DMS114 treated with DMSO at 0.1 percent for 48 hours (cell line): ENCODE results near the gene NPHS2.
A peak's percentile ranks its signal among the peaks of the same experiment; 100 is the strongest.

Experiments used
- DNase-seq: peaks from one replicate; lab custom pipeline; 2025; ENCODE audit not compliant: unreplicated experiment; lab: John Stamatoyannopoulos, UW

Gene NPHS2

GRCh38 chr1:179575497-179576314 lies at the start of gene NPHS2:
Gene NPHS2 (minus strand): TSS chr1:179575948. CDS start chr1:179575864, 84 bp downstream.
- no peak for DNase-seq

- no peak for DNase-seq
Measured at GRCh38 chr1:179612361-179612760, 36.6 kb upstream of the NPHS2 start.

- DNase-seq, result no peak
Measured at GRCh38 chr1:179601093-179601492, 25.3 kb upstream of the NPHS2 start.

DNA sequence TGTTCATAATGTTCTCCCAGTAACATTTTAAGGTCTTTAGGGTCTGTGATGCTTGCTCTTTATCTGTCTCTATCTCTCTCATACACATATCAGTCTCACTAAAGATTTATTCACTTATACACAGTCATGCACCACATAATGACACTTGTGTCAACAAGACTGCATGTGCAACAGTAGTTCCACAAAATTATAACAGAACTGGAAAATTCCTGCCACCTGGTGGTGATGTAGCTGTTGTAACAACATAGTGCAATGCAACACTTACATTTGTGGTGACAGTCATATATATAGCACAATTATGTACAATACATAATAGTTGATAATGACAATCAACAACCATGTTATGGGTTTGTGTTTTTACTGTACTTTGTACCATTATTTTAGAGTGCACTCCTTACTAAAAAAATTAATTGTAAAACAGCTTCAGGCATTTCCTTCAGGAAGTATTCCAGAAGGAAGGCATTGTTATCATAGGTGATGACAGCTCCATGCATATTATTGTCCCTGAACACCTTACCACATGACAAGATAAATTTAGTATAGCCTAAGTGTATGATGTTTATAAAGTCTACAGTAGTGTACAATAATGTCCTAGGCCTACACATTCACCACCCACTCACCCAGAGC lies 24.0 kb upstream of the NPHS2 start:
- DNase-seq, result peak; percentile 18

- DNase-seq, result no peak
Measured at GRCh38 chr1:179598631-179599030, 22.9 kb upstream of the NPHS2 start.

GRCh38 chr1:179591592-179592580 lies 16.1 kb upstream of the NPHS2 start, which contains the start of gene TDRD5:
Gene TDRD5 (plus strand): TSS chr1:179591832. CDS start chr1:179592616, 784 bp downstream.
- DNase-seq, result no peak

DNA sequence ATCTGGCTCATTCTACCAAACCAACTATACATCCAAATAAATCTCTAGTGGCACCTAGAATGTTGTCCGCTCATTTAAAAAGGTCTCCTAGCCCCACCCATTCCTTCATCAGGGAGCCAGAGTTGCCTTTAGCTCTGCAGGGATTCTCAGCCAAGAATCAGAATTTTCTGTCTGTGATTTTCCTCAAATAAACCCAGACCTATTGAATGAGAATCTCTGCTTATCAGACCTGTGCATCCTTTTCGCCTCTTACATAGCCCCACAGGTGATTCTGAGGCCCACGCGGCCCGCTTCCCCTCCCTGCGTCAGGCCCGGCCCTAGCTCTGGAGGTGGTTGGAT lies 15.5 kb upstream of the NPHS2 start:
- no peak for DNase-seq

DNA sequence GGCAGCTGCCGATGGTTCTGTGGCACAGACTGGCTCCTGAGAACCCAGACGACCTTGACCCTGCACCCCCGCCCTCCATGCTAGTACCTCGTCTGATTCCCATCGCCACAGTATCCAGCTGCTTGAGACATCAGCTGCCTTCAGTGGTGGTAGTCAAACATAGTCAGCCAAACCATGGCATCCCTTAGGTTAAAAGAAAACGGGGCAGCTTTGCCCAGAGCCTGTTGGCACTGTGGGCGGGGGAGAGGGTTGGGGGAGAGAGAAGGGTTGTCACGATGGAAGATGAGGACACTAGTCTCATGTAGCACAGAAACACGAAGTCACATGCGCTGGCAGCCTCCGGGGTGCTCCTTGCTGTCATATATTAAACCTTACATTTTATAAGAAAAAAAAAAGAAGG lies 14.9 kb upstream of the NPHS2 start:
- DNase-seq, result no peak

DNA sequence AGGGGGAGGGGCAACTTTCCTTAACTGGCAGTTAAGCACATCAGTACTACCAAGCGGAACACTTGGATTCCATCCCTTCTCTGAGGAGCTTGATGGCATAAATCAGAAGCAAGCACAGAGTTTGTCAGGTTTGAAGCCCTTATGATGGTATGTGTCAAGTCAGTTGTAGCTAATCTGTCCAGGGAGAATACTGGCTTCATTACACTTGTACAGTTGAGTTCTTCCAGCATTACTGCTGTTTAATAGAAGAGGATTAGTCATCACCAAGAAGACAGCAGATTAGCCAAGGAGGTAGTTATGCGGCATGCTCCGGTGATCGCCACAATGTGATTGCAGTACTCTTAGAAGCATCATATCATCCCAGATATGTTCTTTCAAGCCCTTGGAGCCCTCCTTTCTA lies 13.8 kb upstream of the NPHS2 start:
- no peak for DNase-seq

GRCh38 chr1:179588425-179589024 lies 12.8 kb upstream of the NPHS2 start:
- DNase-seq, result no peak

- no peak for DNase-seq
Measured at GRCh38 chr1:179587336-179587735, 11.6 kb upstream of the NPHS2 start.

- peak; percentile 50 for DNase-seq
Measured at GRCh38 chr1:179586107-179586823, 10.5 kb upstream of the NPHS2 start.

DNA sequence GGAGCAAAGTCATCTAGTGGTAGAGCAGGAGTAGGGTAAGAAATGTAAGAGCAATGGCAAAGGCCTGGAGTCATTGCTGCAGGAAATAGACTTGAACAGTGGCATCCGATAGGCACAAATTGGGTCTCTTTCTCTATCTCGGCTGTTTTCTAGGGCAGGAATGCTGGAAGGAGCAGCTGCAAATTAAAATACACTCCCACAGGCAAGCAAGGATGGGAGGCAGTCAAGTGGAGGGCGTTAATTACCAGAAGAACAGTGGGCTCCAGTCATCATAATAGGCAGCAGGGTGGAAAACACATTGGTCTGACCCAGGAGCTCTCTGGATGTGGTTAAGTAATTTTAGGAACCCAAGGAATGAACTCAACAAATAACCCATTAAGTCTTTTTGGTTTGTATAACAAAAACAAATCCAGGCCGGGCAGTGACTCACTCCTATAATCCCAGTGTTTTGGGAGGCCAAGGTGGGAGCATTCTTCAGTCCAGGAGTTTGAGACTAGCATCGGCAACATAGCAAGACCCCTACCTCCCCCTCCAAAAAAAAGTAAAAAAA lies 8.1 kb upstream of the NPHS2 start:
- DNase-seq, result no peak

- no peak for DNase-seq
Measured at GRCh38 chr1:179576509-179576908, 761 bp upstream of the NPHS2 start.

GRCh38 chr1:179558078-179558477 lies 17.7 kb downstream of the NPHS2 start:
- no peak for DNase-seq

GRCh38 chr1:179554427-179554826 lies 21.3 kb downstream of the NPHS2 start:
- no peak for DNase-seq

- no peak for DNase-seq
Measured at GRCh38 chr1:179550746-179551682, 24.7 kb downstream of the NPHS2 start.

DNA sequence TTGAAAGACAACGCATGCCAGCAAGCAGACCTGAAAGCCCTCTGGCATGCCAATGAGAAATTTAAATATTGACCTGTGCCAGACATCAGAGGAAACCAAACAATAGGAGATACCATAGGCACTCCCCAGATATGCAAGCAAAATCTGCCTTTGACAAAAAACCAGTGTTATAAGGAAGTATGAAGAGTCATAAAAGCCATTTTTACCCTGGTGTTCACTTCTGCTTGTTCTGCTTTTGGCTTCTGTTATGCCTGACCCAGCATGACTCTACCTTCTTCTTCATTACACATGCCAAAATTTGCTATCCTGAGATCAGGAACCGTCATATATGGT lies 26.4 kb downstream of the NPHS2 start:
- no peak for DNase-seq
